LoVo (cell line): ENCODE data around the gene DRG2.

Experiments
- DNase-seq: peaks from one replicate; pipeline ENCODE4 v3.0.0-alpha.2; 2016; ENCODE audit warnings: low spot score

DRG2 gene, protein sequence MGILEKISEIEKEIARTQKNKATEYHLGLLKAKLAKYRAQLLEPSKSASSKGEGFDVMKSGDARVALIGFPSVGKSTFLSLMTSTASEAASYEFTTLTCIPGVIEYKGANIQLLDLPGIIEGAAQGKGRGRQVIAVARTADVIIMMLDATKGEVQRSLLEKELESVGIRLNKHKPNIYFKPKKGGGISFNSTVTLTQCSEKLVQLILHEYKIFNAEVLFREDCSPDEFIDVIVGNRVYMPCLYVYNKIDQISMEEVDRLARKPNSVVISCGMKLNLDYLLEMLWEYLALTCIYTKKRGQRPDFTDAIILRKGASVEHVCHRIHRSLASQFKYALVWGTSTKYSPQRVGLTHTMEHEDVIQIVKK

GRCh38 chr17:18087610-18088491, at the start of gene DRG2:
DRG2 (plus strand) TSS chr17:18087948; CDS start chr17:18088024, 76 bp downstream.
- peak; percentile 92 for DNase-seq

DNA sequence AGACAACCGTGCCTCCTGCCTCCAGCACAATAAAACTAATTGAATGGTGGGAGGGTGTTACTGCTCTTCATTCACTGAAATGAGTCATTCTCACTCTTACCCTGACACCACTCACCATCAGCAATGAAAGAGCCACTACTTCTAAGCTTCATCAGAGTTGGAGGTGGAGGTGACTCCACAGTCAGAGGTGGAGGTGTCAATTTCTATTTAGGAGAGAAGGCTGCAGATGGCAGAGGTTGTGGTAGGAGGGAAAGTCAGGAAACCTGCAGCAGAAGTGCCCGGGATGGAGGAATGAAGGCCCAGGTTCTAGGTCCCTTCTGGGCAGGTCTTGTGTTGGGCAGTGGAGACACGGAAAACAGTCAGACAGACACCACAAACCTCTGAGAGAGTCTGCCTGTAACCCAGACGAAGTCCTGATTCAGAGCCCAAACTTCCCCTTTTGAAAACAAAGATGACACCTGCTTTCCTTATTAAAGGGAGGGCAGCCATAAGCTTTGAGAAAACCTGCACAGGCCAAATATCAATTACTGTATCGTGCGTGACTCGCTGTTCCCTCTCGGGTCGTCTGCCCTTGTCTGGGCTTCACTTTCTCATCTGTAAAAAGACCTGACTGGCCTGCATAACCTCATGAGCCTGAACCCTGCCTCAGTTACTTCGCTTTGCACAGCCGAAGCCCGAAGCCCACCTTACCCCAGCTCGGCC, 49.4 kb upstream of the DRG2 start:
- DNase-seq, result no peak

- DNase-seq, result peak; percentile 99
These were observed 48.8 kb upstream of the DRG2 start, which contains the start of the genes ATPAF2 and GID4 for GRCh38 chr17:18038861-18039534. ATPAF2 (minus strand) TSS chr17:18039168; CDS start chr17:18039013, 155 bp downstream. GID4 (plus strand) TSS chr17:18039408; CDS start chr17:18039465, 57 bp downstream.

DNA sequence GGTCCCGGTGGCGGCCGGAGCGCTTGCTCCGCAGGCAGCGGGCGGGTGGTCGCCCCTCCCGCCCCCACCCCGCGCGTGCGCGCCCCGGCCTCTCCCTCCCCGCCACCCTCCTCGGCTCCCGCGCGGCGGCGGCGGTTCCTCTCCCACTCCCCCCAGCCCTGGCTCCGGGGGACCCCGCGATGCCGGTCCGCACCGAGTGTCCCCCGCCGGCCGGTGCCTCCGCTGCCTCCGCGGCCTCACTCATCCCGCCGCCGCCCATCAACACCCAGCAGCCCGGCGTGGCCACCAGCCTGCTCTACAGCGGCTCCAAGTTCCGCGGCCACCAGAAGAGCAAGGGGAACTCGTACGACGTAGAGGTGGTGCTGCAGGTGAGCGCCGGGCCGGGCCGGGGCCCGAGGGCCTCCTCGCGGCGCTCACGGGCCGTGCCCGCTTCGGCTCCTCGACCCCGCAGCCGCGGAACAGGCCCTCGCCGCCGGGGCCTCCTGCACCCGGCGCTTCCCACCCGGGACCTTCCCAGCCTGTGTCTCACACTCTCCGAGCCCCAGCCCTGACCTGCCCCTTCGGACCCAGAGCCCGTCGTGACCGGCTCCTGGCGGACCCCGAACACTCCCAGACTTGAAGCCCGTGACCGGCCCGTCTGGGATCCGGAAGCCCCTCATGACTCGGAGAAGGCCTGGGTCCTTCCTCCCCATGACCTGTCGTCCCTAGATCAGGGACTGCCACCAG, 48.0 kb upstream of the DRG2 start:
- peak; percentile 21 for DNase-seq

GRCh38 chr17:18040261-18040858, 47.4 kb upstream of the DRG2 start:
- no peak for DNase-seq

DNA sequence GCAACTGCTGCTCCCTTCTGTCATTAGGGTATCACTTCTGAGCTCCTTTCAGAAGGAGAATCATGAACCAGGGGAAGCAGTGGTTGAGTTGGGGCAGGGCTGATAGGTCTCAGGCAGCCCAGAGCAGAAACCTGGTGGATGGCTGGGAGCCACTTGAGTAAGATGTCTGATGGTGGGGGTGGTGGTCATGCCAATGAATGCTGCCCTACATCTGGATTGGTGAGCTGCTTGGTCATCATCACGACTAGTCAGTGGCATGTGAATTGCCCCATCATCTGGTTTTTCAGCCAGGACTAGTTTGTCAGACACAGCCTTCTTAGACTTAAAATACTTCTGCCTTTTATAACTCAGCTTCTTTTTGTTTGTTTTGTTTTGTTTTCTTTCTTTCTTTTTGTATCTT, 46.0 kb upstream of the DRG2 start:
- no peak for DNase-seq

DNA sequence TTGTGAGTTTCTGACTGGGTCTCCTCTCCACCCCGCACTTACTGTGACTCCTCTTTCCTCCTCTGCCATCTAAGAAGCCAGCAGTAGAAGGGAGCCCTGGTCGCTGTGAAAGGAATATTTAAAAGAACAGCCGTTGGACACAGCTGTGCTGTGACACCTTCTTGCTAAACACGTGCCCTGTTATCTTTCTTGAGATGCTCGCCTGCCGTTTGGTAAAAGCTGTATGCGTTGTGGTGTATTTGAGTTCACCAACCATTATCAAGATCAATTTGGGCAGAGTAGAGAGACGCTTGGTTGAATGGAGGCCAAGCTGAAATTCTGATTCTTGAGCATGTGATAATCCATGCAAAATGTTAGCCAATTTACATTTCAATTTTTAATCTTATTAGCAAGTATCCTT, 44.8 kb upstream of the DRG2 start:
- no peak for DNase-seq

DNA sequence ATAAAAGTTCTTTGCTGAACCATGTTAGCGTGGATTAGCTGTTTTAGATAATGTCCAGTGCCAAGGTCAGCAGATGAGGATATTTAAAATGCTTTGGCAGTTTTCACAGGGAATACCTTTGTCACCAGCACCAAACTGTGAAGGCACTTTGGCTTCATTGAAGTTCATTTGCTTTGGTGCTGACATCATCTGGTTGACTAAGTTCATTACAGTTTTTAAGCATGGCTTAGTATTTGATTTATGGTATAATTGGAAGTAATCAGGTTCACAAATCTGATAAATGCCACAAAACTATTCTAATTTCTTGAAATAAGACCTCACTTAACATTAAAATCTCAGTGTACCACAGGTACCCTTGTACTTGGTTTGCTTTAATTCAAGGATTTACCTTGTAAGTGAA, 44.3 kb upstream of the DRG2 start:
- DNase-seq, result no peak

- no peak for DNase-seq
These were observed 43.1 kb upstream of the DRG2 start for GRCh38 chr17:18044609-18045008.

DNA sequence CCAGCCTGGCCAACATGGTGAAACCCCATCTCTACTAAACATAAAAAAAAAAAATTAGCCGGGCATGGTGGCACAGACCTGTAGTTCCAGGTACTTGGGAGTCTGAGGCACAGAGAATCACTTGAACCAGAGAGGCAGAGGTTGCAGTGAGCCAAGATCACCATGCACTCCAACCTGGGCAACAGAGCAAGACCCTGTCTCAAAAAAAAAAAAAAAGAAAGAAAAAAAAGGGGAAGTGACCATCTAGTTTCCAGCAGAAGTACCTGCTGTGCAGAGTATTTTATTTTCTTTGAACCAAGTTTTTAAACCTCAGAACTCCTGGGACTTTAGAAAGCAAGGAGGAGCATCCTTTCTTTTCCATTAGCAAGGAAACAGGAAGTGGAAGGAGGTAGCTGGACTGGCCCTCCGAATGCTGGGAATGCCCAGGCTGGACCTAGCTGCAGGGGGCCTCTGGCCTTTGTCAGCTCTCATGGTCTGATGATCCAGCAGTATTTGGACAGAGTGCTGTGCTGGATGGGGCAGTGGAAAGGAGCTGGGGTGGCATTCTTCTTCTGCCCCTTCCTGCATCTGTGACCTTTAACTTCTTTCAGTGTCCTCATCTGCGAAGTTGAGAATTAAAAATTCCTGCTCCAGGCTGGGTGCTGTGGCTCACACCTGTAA, 41.9 kb upstream of the DRG2 start:
- no peak for DNase-seq

- no peak for DNase-seq
These were observed 32.2 kb upstream of the DRG2 start for GRCh38 chr17:18055597-18055996.

DNA sequence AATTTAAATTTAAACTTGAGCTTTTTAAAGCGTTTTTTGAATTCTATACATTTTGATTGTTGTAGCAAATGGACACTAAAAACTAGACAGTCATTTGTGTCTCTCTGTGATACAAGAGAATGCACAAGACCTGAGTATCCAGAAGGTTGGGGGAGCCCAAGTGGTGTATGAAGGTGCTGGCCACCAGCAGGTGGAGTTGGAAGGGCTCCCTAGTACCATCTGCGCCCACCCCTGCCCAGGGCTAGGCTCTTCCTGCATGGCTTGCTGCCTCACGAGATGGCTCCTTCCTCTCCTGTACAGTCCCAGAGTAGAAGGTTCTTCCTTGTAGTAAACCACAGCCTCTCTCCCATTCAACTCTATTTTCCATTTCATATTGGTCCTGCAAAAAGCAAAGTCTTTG, 31.5 kb upstream of the DRG2 start:
- DNase-seq, result no peak

DNA sequence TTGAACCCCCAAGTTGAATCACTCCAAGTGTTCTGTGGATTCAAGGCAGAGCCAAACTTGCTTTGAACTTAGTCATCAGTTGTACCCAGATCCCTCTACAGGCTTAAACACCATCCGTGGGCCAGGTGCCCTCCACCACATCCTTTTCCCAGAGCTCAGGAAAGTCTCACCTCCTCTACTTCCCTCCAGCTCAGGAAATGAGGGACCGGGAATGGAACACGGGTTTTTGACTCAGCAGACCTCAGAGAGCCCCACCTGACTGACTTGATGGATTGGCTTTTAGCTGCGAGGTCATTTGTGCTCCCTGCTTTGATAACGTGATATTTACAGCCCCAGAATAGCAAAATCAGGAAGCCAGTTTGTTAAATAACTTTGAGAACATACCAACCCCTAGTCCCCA, 28.5 kb upstream of the DRG2 start:
- no peak for DNase-seq

GRCh38 chr17:18064053-18064452, 23.7 kb upstream of the DRG2 start:
- no peak for DNase-seq

- no peak for DNase-seq
These were observed 22.2 kb upstream of the DRG2 start for GRCh38 chr17:18065546-18065945.

- DNase-seq, result no peak
These were observed 20.9 kb upstream of the DRG2 start for GRCh38 chr17:18066866-18067265.

DNA sequence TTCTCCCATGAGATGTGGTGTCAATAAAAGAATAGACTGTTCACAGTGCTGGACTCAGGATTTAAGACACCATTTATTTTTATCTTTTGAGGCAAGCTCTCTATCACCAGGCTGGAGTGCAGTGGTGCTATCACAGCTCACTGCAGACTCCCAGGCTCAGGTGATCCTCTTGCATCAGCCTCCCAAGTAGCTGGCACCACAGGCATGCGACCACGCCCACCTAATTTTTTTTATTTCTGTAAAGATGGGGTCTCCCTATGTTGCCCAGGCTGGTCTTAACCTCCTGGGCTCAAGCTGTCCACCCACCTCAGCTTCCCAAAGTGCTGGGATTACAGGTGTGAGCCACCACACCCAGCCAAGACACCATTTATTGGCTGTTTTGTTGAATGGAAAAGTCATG, 18.6 kb upstream of the DRG2 start:
- no peak for DNase-seq

DNA sequence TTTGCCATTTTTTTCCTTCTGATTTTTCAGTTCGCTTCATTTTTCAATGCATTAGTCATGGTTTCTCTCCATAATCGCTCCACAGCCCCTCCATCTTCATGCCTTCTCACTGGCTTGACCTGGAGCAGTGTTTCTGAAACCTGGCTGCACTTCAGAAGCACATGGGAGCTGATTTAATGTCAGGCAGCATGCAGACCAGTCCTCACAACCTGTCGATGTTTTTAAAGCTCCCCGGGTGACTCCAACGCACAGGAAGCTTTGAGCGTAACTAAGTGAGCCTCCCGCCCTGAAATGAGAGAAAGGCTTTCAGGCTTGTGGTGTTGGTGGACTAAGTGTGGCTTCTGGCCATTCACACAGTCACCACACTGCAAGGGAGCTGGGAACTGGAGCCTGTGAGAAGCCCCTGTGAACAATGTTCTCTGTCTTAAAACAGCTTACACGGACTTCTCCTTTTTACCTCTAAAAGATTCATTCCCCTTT, 16.8 kb upstream of the DRG2 start:
- DNase-seq, result no peak

DNA sequence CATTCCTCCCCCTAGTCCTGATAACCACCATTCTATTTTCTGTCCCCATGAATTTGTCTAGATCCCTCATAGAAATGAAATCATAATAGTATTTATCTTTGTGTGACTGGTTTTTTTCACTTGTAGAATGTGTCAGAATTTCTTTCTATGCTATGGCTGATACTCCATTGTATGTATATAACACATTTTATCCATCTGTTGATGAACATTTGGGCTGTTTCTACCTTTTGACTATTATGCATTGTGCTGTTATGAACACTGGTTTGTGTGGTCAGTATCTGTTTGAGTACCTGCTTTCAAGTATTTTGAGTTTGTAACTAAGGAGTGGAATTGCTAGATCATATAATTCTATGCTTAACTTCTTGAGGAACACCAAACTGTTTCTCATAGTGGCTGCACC, 16.0 kb upstream of the DRG2 start:
- no peak for DNase-seq
